ENCODE measurements around the gene PRICKLE2. TPM values are rescaled to one million over a fixed set of nuclear protein-coding genes. Genes with fewer than 3 reads are reported as not detected.

Gene PRICKLE2
- total and polyA plus RNA-seq, 2 experiments from 2014 or later, result 1.1 to 12.5 TPM

GRCh38 chr3:64109438-64109837 is 115.8 kb downstream of the PRICKLE2 start:
- no peak overlapping the region for H3K27ac ChIP-seq (ENCODE audit: low read depth)
- peaks cover 4% of the 10 kb centered on the region for H3K27me3 Mint-ChIP-seq (ENCODE audit: insufficient read depth, low read depth, poor library complexity)

More at GRCh38 chr3:64109438-64109837, 115.8 kb downstream of the PRICKLE2 start:
- Histone ChIP-seq H3K9me2 (ENCODE audit: insufficient read depth) (0 out of 2 replicates have a peak, but pooled peaks cover 3% of the 10 kb centered on the region), H3K4me3 (no peak overlapping the region), H2AFZ (no peak overlapping the region), H3K79me2 (replicated peaks; ENCODE audit: insufficient read depth) (no peaks in the 10 kb centered on the region), H3K36me3 (ENCODE audit: insufficient read depth) (no peaks in the 10 kb centered on the region; the same call in 1 of the 2 replicates), H3K27me3 (ENCODE audit: insufficient read depth) (no peaks in the 10 kb centered on the region), H3K4me2 (no peak overlapping the region), H3F3A (replicated peaks; ENCODE audit: low read depth) (no peaks in the 10 kb centered on the region), H3K4me1 (ENCODE audit: insufficient read depth) (peaks cover 31% of the 10 kb centered on the region; the same call in 1 of the 2 replicates), H4K20me1 (replicated peaks; ENCODE audit: insufficient read depth) (no peaks in the 10 kb centered on the region)
- DNase-seq (ENCODE audit: low spot score) (no peak), ATAC-seq (peak; percentile 70)
- Mint-ChIP-seq H3K36me3 (ENCODE audit: low read depth) (peaks cover 13% of the 10 kb centered on the region), H3K27ac (no peak overlapping the region; the same call in 1 of the 2 replicates), H3K9me3 (peaks cover 3% of the 10 kb centered on the region; the same call in 2 of the 3 replicates), H3K4me1 (peaks cover 39% of the 10 kb centered on the region), H3K4me3 (no peak overlapping the region)
- TF ChIP-seq ZNF462 (CRISPR knock-in tag; IDR thresholded peaks at IDR 0.05), result no peak
- TF ChIP-seq EZH2phosphoT487 (IDR thresholded peaks at IDR 0.05; ENCODE audit: unreplicated experiment), result no peak

Data from GM23338 (cell line).